HG02981 (cell line): ENCODE data around the gene STRBP.

Experiments used
- ATAC-seq: cut with Tn5 transposase; IDR thresholded peaks from one replicate; pipeline ENCODE4 v1.9.1; 2021; ENCODE audit warnings: mild to moderate bottlenecking, moderate library complexity; ENCODE audit not compliant: unreplicated experiment

The STRBP gene

GRCh38 chr9:123072407-123072995 lies 195.9 kb downstream of the STRBP start:
- no peak for ATAC-seq
